Tibial nerve (tissue), 4 donors: ENCODE measurements around the gene EIF2AK3. TPM values are rescaled to one million over a fixed set of nuclear protein-coding genes. Genes with fewer than 3 reads are reported as not detected.
"Not testable (repeated sequence)": the region's sequence is repeated elsewhere in the genome, so short reads cannot be mapped to it uniquely, and the experiment has no call there.

Experiments
- DNase-seq, 2 donors: peaks; one replicate each; pipeline ENCODE4 v3.0.0-alpha.2; 2019; ENCODE audit warnings: low spot score in 2 of 2
- H3K27ac ChIP-seq, 4 donors: fragments of 200-600 bp; sonication (generic) in 3 of 4; one replicate each; pipeline ENCODE4 v1.5.1; 2017 to 2019; ENCODE audit warnings: mild to moderate bottlenecking in 1 of 4
- H3K27me3 ChIP-seq, 2 donors: fragments of 200-600 bp; sonication (generic) in 1 of 2; one replicate each; pipeline versions ENCODE4 v1.5.1 to v1.6.0; 2017 to 2019
- H3K36me3 ChIP-seq, 3 donors: fragments of 200-600 bp; sonication (generic); one replicate each; pipeline ENCODE4 v1.5.1; 2018 to 2019
- H3K4me1 ChIP-seq, 4 donors: fragments of 200-600 bp; sonication (generic) in 3 of 4; one replicate each; pipeline ENCODE4 v1.5.1; 2017 to 2019
- H3K4me3 ChIP-seq, 4 donors: fragments of 200-600 bp; sonication (generic) in 3 of 4; one replicate each; pipeline ENCODE4 v1.5.1; 2017 to 2019; ENCODE audit warnings: mild to moderate bottlenecking in 1 of 4, moderate library complexity in 1 of 4
- H3K9me3 ChIP-seq, 4 donors: fragments of 200-600 bp; sonication (generic) in 3 of 4; one replicate each; pipeline ENCODE4 v1.5.1; 2017 to 2019
- EP300 ChIP-seq, 2 donors: sonication (generic); formaldehyde crosslinking; IDR thresholded peaks; one replicate each; pipeline ENCODE4 v1.6.1; 2017; ENCODE audit warnings: antibody characterized with exemption in 2 of 2, mild to moderate bottlenecking in 1 of 2
- POLR2A ChIP-seq, 2 donors: fragments of 450-650 bp; IDR thresholded peaks; one replicate each; pipeline ENCODE4 v1.6.1; 2017; ENCODE audit warnings: antibody characterized with exemption in 2 of 2, mild to moderate bottlenecking in 2 of 2, moderate library complexity in 2 of 2
- WGBS, 2 donors: methylation state at CpG; one replicate each; pipeline ENCODE4 v1.1.5; 2018; 5-methylcytosine and 5-hydroxymethylcytosine counted together
- total RNA-seq, 4 donors: library from RNA; depleted of rRNA; stranded (reverse); fragments of >200 nt; gene quantifications; one replicate each; pipeline ENCODE4 v1.1.0, GENCODE V29; 2016
- TF ChIP-seq, protein P1 (sequence below), 5 experiments: fragments of 200-600 bp in 3 of 5; fragments of 450-650 bp in 2 of 5; sonication (generic) in 3 of 5; IDR thresholded peaks; one replicate each; pipeline ENCODE4 v1.5.1; 2016 to 2019; ENCODE audit warnings: antibody characterized with exemption in 5 of 5, mild to moderate bottlenecking in 3 of 5, moderate library complexity in 2 of 5

EIF2AK3 gene
- total RNA-seq, 4 donors from 2014 or later, result 19.8 to 29.1 (median 25.9) TPM

DNA sequence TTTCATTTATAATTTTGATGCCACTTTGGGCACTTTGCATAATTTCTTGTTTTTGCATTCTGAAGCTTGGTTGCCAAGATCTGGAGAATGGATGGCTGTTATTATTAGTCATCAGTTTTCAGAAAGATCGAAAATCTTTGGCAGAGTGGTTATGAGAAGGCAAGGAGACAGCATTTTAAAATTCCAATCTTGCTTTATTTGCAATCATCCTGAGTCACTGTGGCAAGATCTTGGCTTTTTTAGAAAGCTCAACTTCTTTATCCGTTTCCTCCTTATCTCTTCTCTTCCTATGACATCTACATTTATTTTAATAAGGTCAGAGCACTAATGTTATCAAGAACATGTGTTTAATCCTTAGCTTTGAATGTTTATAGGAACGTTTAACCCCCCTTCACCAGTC lies 31.1 kb upstream of the EIF2AK3 start:
- no peak for DNase-seq
- H3K4me3 ChIP-seq, result no peak overlapping the region
- no peak for TF ChIP-seq POLR2A (IDR thresholded peaks at IDR 0.05)
- no peak for TF ChIP-seq EP300 (IDR thresholded peaks at IDR 0.05)
- TF ChIP-seq, protein P1, sequence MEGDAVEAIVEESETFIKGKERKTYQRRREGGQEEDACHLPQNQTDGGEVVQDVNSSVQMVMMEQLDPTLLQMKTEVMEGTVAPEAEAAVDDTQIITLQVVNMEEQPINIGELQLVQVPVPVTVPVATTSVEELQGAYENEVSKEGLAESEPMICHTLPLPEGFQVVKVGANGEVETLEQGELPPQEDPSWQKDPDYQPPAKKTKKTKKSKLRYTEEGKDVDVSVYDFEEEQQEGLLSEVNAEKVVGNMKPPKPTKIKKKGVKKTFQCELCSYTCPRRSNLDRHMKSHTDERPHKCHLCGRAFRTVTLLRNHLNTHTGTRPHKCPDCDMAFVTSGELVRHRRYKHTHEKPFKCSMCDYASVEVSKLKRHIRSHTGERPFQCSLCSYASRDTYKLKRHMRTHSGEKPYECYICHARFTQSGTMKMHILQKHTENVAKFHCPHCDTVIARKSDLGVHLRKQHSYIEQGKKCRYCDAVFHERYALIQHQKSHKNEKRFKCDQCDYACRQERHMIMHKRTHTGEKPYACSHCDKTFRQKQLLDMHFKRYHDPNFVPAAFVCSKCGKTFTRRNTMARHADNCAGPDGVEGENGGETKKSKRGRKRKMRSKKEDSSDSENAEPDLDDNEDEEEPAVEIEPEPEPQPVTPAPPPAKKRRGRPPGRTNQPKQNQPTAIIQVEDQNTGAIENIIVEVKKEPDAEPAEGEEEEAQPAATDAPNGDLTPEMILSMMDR (IDR thresholded peaks at IDR 0.05), result no peak
- H3K27me3 ChIP-seq, result no peaks in the 10 kb centered on the region
- WGBS, 2 donors, result 45 to 53% methylated on average over 3 of the region's 3 CpGs
- peaks cover 0 to 2% (median 0%) of the 10 kb centered on the region in 4 donors for H3K9me3 ChIP-seq
- peak overlapping the region in 3 of 4 donors; percentile 54 to 69 (median 59) for H3K27ac ChIP-seq
- peaks cover 0 to 9% (median 0%) of the 10 kb centered on the region in 4 donors for H3K4me1 ChIP-seq
- H3K36me3 ChIP-seq, result no peaks in the 10 kb centered on the region

DNA sequence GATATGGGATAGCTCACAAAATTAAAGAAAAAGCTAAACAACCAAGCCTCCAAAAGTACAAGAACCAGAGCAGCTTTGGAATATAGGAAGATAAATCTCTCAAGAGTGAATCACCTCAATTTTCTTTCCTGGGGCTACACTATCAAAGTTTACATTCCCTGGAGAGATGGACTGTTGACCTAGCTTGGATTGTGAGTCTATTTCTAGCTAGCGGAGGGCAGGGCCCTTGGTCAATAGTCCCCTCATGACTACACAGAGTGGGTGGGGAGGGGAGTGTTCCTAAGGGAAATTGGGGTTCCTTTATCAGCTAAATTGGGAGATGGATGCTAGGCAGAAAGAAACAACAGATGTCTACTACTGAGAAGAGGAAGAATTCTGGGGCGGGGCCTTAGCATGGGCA lies 29.9 kb upstream of the EIF2AK3 start:
- 80 to 83% methylated on average over 2 of the region's 2 CpGs for WGBS, 2 donors
- Histone ChIP-seq H3K27ac (peak overlapping the region in 2 of 4 donors; percentile 39 to 69), H3K4me1 (peaks cover 0 to 9% (median 0%) of the 10 kb centered on the region in 4 donors), H3K36me3 (no peaks in the 10 kb centered on the region), H3K9me3 (no peaks in the 10 kb centered on the region), H3K4me3 (no peak overlapping the region), H3K27me3 (no peaks in the 10 kb centered on the region)
- no peak for DNase-seq
- no peak for TF ChIP-seq POLR2A (IDR thresholded peaks at IDR 0.05)
- TF ChIP-seq, protein P1 (IDR thresholded peaks at IDR 0.05), result no peak
- TF ChIP-seq EP300 (IDR thresholded peaks at IDR 0.05), result no peak

DNA sequence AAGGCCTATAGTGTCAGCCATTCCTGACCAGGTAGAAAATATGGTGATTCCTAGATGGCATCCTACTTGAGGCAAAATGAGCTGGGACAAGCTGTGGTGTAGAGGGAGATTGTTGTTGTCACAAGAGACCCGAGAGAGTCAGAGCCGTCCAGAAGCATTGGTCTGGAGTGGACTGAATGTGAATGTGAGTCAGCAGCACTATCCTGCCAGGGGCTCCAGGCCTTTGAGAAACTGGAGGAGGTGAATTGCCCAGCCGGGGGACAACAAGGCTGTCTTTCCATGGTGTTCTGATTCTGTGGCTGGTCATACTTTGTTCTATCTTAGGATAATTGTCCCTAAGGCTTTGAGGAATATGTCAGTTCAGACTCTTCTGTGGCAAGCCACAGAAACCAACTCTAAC lies 29.4 kb upstream of the EIF2AK3 start:
- Histone ChIP-seq H3K27me3 (no peaks in the 10 kb centered on the region), H3K36me3 (no peaks in the 10 kb centered on the region), H3K4me3 (no peak overlapping the region), H3K9me3 (no peaks in the 10 kb centered on the region), H3K4me1 (peaks cover 0 to 9% (median 0%) of the 10 kb centered on the region in 4 donors), H3K27ac (peak overlapping the region in 2 of 4 donors; percentile 39 to 69)
- no peak for DNase-seq
- no peak for TF ChIP-seq POLR2A (IDR thresholded peaks at IDR 0.05)
- no peak for TF ChIP-seq EP300 (IDR thresholded peaks at IDR 0.05)
- TF ChIP-seq, protein P1 (IDR thresholded peaks at IDR 0.05), result no peak
- 68 to 83% methylated on average over 3 of the region's 3 CpGs for WGBS, 2 donors

DNA sequence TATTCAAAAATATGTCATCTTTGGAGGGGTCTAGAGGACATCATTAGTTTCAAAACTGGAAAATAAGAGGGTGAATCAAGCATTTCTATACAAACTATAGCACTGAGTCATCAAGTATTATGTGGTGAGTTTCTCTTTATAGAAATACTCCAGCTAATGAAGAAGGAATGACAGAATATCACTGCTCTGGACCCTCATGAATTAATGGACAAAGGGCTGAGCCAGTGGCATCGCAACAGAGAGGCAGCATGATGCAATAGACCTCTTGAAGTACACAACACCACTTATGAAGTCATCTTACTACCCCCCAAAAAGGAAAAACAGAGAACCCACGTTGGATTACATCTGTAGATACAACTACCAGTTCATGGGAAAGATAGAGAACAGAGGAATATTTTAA lies 27.4 kb upstream of the EIF2AK3 start:
- H3K9me3 ChIP-seq, result no peaks in the 10 kb centered on the region
- H3K4me3 ChIP-seq, result no peak overlapping the region
- H3K36me3 ChIP-seq, result no peaks in the 10 kb centered on the region
- 58 to 62% methylated on average over 2 of the region's 2 CpGs for WGBS, 2 donors
- no peak overlapping the region for H3K27ac ChIP-seq
- peaks cover 0 to 9% (median 0%) of the 10 kb centered on the region in 4 donors for H3K4me1 ChIP-seq
- no peak for DNase-seq
- no peaks in the 10 kb centered on the region for H3K27me3 ChIP-seq
- TF ChIP-seq, protein P1 (IDR thresholded peaks at IDR 0.05), result no peak
- no peak for TF ChIP-seq EP300 (IDR thresholded peaks at IDR 0.05)
- TF ChIP-seq POLR2A (IDR thresholded peaks at IDR 0.05), result no peak

DNA sequence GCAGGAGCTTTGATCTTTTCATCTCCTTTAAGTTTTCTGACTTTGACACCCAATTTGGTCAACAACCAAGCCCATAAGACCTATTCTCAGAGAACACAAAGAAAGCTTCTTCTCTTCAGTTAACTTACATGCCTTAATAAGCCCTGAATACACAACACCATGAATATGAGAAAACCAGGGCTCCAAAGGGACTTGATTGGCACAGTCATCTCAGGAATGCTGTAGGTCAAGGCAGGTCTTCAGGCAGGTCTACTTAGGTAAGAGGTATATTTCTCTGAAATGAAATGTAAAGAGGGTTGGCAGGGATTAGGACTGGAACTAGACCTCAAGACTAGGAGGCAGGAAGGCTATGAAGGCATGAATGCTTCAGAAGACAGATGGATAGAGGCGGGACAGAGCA lies 24.4 kb upstream of the EIF2AK3 start:
- H3K4me1 ChIP-seq, result no peaks in the 10 kb centered on the region
- 83 to 98% methylated on average over 1 of the region's 1 CpG for WGBS, 2 donors
- TF ChIP-seq, protein P1 (IDR thresholded peaks at IDR 0.05), result no peak
- TF ChIP-seq POLR2A (IDR thresholded peaks at IDR 0.05) (no peak), EP300 (IDR thresholded peaks at IDR 0.05) (no peak)
- H3K27ac ChIP-seq, result no peak overlapping the region
- H3K27me3 ChIP-seq, result no peaks in the 10 kb centered on the region
- DNase-seq, result no peak
- H3K36me3 ChIP-seq, result no peaks in the 10 kb centered on the region
- H3K4me3 ChIP-seq, result no peak overlapping the region
- H3K9me3 ChIP-seq, result no peaks in the 10 kb centered on the region

DNA sequence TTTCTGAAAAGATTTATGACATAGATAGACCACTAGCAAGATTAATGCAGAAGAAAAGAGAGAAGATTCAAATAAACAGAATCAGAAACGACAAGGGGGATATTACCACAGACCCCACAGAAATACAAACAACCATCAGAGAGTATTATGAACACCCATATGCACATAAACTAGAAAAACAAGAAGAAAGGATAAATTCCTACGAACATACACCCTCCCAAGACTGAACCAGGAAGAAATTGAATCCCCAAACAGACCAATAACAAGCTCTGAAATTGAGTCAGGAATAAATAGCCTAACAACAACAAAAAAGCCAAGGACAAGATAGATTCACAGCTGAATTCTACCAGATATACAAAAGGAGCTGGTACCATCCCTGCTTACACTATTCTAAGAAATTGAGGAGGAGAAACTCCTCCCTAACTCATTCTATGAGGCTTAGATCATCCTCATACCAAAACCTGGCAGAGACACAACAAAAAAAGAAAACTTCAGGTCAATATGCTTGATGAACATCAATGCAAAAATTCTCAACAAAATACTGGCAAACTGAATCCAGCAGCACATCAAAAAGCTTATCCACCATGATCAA lies 18.1 kb upstream of the EIF2AK3 start:
- H3K36me3 ChIP-seq, H3K27me3 ChIP-seq, H3K9me3 ChIP-seq, H3K4me1 ChIP-seq, H3K4me3 ChIP-seq, DNase-seq, H3K27ac ChIP-seq: not testable (repeated sequence)
- 54 to 67% methylated on average over 2 of the region's 2 CpGs for WGBS, 2 donors
